HG03520 (cell line): Measurements from ENCODE around the gene PTMS.

Experiments
- ATAC-seq: cut with Tn5 transposase; IDR thresholded peaks from one replicate; pipeline ENCODE4 v1.9.1; 2021; ENCODE audit warnings: mild to moderate bottlenecking, moderate library complexity; ENCODE audit not compliant: unreplicated experiment

PTMS gene

DNA sequence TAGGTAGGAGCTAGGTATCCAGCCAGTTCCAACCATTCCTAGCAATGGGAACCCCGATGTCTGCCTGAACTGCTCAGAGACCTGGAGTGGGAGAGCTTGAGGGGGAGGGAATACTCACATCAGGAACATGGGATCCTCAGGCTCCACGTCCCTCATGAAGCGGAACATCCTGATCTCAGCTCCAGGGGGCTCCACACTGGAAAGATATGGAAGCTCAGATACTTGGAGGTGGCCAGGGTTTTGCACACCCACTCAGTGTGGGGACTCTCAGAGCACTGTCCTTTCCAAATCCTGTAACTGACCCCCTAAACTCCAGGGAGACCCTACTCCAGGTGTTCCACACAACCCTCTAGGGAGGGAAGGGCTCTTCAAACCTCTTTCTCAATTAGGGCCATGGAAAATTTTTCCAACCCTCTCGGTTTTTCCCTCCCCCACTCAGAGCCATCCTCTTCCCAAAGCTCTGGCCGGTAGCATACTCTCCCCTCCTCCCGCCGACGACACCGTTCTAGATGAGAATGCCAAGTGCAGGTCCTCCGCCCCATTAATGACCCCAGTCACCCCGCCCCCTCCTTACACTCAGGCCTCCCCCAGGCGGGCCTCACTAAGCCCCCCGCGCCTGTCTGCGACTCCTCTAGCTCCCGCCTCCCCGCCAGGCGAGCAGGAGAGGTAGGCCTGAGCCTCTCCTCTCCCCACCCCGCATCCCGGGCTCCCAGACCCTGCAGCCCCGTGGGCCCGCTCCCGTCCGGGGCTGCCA, 13.8 kb upstream of the PTMS start:
- no peak for ATAC-seq

DNA sequence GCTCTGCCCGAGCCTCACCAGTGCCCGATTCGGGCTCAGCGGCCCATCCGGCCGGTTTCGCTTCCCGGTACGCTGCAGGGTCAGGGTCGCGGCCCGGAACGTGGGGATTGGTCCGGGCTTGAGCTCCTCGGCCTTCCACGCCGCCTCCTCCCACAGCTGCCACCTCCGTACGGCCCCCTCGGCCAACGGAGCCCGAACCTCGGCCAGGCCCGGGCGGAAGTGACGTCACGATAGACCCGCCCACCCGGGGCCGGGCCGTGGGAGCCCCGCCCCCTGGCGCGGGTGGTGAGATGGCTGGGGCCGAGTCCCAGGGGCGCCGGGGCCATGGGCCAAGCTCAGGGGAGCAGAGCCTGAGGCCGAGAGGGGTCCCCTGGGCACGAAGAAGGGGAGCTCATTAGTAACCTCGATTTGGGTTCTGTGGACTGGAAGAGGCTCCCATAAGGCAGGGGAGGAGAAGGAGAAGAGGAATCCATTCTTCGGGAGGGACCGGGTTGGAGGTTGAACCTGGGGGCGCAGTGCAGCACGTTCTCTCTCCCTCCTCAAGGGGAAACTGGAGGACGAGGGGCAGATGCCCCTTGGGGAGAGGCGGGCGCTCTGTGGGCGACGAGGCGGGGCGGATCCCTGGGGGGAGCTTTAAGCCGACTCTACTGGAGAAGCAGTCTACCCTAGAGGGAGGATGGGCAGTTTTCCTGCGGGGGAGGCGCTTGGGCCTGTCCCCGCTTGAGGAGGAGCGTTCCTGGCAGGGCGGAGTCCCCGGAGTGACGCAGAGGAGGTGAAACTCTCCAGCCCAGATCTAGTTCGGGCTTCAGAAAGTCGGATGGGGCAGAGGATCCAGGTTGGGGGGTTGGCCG, 13.0 kb upstream of the PTMS start, which contains the start of gene MLF2:
Gene MLF2, minus strand, starts transcription at position 221 of the 851 bp plus-strand sequence. CDS start 807 bp downstream, outside the sequence.
- peak; percentile 90 for ATAC-seq

DNA sequence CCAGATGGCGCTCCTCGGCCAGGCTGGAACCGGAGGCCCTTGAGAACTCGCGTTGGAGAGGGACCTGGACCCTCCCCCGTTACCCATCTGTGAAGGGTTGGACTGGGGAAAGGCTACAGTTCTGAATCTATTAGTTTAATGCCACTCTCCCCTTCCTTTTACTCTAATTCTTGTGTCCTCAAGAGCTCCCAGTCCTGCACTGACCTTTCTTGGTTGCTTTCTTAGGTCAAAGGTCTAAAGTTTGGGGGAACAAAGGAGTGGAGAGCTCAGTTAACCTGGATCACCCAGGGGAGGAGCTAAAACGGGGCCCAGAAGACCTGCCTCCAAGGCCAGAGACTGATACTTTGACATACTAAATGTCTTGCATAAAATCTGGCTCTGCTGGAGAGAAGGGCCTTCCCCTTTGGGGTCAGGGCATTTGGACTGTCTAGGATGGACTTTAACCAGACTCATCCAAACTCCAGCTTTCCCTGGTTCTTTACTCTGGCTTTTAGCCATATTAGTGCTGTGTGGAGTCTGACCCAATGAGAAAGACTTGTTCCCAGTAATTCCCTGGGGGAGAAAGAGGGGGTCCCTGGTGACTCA, 12.3 kb upstream of the PTMS start:
- ATAC-seq = no peak

DNA sequence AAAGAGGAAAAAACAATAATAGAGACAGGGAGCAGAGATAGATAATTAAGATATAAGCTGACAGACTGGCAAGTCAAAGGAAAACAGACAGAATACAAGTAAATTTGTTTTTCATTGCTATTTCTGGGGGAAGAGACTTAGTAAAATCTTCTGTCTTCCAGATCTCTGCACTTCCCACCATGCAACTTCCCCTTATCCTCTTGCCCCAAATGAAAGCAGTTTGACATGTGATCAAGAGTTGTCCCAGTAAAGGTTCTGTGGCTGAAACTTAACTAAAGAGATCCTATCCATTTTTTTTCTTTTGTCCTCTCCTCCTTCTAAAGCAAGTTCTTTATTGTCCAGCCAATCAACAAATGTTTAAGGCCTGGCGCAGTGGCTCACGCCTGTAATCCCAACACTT, 11.8 kb upstream of the PTMS start:
- ATAC-seq = no peak

DNA sequence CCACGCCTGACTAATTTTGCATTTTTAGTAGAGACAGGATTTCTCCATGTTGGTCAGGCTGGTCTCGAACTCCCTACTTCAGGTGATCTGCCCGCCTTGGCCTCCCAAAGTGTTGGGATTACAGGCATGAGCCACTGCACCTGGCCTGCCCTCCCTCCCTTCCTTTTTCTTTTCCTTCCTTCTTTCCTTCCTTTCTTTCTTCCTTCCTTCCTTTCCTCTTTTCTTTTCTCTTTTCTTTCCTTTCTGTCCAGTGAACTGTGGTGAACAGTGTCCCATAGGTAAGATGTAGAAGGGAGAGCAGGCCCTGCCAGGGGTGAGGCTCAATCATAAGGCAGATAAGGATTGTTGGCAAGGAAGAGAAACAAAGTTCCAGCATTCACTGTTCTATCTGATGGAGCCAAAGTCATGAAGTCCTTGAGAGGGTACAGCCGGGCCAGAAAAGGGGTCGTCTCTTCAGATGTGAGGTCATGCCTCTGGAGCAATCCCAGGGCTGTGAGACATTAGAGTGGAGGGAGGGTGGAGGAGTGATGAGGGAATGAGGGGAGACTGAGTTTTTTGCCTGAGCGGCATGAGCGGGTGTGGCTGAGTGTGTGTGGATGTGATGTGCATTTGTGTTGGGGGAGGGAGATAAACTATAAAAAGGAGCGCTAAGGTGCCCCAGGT, 9.0 kb upstream of the PTMS start:
- no peak for ATAC-seq

DNA sequence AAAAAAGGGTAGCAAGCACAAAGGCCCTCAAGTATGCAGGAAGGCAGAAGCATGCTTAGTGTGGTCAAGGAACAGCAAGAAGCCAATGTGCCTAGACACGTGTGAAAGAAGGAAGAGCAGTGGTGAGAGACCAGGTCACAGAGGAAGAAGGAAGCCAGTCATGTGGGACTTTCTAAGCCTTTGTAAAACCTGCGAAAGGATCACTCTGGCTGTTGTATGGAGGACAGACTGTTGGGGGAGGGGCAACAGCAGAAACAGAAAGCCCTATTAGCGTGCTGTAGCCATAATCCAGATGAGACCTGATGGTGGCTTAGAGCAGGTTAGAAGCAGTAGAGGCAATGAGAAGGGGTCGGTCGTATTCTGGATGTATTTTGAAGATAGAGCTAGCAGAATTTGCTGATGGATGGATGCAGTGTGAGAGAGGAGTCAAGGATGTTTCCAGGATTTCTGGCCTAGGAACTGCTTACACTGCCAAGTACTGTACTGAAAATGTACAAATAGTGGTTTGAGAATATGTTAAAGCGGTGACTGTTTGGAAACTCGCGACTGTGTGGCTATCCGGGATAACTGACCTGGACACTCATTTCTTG, 7.6 kb upstream of the PTMS start:
- ATAC-seq = no peak

DNA sequence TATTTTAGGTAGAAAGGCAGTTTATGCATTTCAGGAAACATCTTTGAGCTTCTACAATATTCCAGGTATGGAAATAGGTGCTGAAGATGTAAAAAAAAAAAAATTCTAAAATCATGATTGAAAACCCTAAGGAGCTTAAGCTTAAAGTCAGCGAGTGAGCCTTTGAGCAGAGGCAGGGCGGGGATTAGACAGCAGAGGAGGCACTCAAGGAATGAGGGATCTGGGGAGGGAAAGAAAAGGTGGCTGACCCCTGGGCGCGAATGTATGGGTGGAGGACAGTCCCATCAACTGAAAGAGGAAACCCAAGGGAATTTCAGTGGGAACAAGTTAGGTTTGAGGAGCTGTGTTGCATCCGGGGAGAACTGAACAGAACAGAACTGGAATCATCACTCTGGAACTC, 6.4 kb upstream of the PTMS start:
- no peak for ATAC-seq

DNA sequence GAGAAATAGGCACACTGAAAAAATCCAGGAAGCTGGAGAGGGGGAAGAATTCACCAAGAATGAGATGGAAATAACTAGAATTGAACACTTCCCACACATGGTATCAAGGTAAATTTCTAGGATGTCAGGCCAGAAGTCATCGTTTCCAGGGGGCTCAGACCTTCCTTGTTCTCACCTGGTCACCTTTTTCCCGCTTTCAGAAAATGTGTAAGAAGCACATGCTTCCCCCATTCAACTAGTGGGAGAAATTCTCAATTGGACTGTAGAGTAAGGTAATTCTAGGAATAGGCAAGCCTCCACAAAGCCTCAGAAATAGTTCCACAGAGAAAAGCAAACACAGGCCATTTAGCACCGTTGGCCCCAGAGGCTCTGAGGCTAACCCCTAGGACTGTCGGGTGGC, 2.8 kb upstream of the PTMS start:
- ATAC-seq = no peak

DNA sequence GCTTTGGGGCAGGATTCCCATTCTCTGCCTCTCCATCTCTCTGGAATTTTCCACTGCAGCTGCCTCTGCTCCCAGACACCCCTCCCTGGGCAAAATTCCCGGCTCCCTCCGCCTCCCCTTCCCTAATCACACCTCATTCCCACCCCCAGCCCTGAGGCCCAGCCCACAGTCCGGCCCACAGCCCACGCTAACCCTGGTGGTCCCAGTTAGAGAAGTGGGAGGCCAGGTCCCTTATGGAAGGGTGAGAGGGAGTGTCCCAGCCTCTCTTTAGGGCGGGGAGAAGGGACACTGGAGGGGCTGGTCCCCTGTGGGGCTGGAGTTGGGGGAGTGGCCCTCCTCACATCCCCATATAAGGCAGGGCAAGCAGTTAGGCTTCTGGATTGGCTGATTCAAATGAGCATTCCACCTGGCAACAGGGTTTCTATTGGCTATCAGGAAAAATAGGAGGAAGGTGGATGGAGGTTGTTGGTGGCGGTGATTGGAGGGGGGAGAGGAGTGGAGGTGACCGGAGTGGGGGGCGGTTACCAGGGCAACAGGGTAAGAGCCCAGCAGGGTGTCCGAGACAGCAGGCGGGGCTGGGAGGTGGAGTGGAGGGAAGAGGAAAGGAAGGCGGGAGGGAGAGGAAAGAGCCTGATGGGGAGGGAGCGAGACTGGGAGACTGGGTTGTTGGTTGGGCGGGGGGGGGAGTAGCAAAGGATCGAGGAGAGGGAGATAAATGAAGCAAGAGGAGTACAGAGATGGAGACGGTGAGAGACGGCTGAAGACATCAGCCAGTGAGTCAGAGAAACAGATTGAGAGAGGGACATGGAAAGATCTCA, 1.9 kb upstream of the PTMS start:
- ATAC-seq = peak; percentile 70

DNA sequence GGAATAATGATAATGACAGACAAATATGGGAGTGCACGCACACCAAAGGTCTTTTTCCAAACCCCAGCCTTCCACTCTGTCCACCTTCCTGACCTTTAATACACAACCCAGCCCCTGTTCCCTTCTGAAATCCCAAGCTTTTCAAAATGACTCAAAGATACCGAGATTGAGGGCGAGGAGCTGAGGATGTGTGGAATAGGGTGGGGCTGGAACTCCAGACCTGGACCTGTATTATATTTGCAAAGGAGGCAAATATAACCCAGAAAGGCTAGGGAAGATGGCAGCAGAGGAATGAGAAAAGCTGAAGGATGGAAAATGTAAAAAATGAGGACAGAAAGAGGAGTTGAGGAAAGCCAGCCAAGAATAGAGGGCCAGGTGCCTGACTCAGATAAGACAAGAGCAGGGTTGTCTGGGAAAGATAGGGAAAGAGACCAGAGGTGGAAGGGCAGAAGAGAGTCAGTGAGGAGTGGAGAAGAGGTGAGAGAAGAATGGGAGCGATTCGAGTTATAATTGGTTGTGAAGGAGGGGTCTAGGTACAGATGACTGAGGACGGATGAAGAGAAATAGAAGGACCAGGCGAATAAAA, 1.0 kb upstream of the PTMS start:
- ATAC-seq = no peak

DNA sequence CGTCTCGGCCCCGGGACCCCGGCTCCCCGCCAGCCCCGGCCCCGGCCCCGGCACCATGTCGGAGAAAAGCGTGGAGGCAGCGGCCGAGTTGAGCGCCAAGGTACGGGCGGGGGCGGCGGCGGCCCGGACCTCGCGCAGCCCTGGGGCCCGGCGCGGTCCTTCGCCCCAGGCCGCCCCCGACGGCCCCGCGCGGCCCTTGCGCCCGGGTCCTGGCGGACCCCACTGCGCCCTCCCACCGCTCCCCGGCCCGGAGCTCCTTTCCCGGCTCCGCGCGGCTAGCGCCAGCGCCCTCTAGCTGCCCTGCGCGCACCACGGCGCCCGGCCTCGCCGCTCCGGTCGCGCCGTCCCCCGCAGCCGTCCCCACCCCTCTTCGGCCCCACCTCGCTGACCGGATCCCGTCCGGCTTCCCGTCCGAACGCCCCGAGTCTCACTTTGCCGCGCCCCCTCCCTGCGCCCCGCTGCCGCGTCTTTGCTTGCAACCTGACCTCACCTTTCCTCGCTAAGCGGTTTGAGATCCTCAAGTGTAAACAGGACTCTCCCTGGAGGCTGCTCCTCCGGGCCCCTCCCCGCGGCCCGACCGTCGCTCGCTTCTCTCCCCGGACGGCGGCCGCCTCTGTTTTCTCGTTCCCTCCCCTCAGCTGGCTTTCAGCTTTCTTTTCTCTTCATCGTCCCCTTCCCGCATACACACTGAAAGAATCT, 637 bp downstream of the PTMS start:
- ATAC-seq = peak; percentile 39

DNA sequence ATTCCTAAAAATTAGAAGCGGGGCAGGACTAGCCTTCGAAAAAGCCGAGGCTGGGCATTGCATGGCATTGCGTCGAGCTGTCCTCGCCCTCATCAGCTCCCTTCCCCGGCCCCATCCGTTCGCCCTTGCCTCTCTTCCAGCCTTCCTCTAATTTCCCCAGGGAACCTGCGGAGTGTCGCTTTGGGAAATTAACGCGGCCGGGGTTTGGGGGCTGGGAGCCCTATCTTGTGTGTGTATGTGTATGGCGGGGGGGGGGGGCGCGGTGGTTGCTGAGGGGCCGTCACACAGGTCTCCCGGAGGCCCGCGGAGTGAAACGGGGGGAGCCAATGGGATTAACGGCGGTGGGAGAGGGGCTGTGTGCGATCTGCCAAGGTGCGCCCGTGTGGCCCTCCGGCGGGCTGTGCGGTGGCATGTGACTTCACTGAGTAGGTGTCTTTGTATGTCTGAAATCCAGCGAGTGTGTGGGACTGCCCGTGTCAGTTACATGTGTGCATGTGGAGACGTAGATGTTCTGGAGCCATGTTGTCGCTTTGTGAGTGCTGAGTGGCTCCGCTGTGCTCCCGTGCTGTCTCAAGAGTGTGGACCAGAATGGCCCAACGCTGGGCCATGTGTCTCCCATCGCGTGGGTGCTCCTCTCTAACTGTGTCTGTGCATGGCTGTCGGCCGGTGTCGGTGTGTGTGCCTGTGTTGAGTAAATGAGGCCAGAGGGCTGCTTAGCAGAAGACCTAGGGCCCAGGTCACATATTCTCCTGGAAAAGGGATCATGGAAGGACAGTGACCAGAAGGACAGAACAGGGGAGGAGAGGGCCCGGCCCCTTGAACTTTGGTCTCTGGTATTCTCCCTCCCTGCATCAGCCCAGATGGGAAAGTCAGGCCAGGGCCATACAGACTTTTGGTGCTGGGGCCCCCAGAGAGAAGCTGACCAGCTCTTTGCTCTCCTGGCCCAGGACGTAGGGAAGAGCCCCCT, 1.5 kb downstream of the PTMS start:
- no peak for ATAC-seq

DNA sequence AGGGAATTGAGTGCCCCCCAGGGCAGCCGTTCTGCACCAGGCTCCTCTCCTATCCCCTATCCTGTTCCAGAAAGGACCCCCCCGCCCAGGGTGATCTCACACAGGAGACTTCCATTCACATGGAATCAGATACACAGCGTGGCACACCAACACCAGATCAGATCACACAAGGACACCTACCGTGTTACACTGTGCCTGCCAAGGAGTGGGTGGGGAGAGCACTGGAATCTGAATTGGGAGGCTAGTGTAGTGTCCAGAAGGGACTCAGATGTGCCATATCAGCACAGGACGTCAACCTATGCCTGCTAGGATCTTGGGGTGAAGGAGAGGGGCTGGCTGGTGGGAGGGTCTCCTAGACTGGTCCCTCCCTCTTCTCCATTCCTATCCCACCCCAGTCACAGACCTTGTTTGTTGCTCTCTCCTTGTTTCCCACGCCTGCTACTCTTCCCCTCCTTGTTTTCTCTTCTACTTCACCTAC, 2.3 kb downstream of the PTMS start:
- ATAC-seq = no peak

DNA sequence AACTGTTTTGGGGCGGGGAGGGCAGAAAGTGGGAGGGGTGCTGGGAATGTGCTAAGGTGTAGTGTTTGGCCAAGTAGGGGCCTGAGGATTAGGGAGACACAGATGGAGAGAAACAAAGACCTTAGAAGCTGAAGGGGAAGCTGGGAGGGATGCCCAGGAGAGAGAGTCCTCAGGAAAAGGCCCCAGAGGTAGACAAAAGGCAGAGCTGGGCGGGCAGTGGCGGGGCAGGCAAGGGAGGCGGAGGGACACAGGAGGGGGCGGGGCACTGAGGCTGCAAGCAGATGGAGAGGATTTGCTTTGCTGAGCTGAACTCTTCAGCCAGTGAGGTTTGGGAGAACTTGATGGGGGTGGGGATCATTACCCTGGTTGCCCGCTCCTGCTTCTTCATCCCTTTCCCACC, 2.8 kb downstream of the PTMS start:
- no peak for ATAC-seq

DNA sequence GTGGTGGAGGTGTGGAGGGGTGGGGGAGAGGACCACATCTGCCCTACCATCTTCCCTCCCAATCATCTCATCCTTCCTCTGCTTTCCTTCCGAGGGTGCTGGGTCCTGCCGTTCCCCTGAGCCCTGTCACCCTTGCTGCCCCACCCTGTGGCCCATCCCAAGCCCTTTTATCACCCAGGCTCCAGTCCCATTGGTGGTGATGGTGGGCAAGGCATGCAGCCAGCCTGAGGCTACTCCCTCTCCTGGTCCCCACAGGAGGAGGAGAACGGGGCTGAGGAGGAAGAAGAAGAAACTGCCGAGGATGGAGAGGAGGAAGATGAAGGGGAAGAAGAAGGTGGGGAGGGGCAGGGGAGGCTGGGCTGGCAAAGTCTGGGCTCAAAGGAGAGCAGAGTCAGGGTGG, 3.5 kb downstream of the PTMS start:
- ATAC-seq = no peak

DNA sequence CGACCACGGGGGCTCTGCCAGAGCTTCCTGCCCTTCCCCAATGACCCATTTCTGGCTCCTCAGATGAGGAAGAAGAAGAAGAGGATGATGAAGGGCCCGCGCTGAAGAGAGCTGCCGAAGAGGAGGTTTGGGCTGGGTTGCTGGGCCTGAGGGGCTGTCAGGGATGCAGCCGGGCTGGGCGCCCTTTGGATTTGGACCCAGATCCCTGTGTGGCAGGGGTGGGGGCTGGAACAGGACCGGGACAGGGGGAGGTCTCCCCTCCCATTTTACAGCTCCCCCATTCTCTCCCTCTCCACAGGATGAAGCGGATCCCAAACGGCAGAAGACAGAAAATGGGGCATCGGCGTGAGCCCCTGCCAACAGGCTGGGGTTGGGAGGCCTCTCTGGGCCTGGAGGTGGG, 3.9 kb downstream of the PTMS start:
- no peak for ATAC-seq

DNA sequence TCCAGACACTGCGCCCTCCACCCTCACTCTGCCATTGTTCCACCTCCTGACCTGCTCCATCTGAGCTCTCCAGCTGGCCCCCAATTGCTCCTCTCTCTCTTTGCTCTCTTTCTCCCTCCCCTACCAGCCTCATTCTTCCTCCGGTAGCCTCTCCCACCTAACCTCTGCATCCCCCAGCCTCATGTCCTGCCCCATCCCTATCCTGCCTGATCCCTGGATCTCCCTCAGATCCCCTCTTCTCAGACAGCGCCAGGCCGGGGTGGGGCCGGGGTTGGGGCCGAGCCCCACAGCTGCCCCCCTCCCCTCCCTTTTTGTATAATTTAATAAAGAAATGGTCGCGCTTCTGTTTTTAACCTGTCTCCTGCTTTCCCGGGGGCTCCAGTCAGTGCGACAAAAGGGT, 4.4 kb downstream of the PTMS start:
- no peak for ATAC-seq

DNA sequence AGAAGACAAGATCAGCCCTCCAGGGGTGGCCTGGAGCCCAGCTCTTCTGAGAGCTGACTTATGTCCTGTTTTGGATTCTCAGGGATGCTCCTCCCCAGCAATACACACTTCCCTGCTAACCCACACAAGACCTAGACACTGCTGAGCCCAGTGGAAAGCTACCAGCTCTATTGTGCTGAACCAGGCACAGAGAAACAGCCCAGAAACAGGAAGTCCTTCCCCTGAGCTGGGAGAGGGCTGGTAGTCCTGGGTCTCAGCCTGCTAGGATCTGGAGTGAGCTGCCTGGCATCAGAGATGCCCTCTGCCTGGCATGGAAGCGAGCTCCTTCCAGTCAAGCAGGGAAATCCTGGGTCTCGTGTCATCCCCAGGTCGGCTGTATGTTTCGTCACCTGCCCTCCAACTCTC, 4.9 kb downstream of the PTMS start:
- no peak for ATAC-seq
